Esophagus squamous epithelium (tissue), 5 donors: Measurements from ENCODE around the gene HOOK1. TPM values are rescaled to one million over a fixed set of nuclear protein-coding genes. Genes with fewer than 3 reads are reported as not detected.

Experiments
- DNase-seq: peaks from one replicate; lab custom pipeline; 2025; lab: John Stamatoyannopoulos, UW
- H3K27ac ChIP-seq, 4 donors: fragments of 200-600 bp; sonication (generic); one replicate each; pipeline ENCODE4 v1.5.1; 2016 to 2019; ENCODE audit warnings: mild to moderate bottlenecking in 1 of 4
- H3K27me3 ChIP-seq, 4 donors: fragments of 200-600 bp; sonication (generic); 1 replicate in 3 of 4; 2 replicates in 1 of 4; pipeline versions ENCODE4 v1.5.1 to v1.6.0; 2017 to 2021; ENCODE audit warnings: antibody characterized with exemption in 1 of 4
- H3K36me3 ChIP-seq, 3 donors: fragments of 200-600 bp; sonication (generic); one replicate each; pipeline ENCODE4 v1.5.1; 2016 to 2019
- H3K4me1 ChIP-seq, 3 donors: fragments of 200-600 bp; sonication (generic); one replicate each; pipeline ENCODE4 v1.5.1; 2017 to 2019
- H3K4me3 ChIP-seq, 4 donors: fragments of 200-600 bp; sonication (generic); 1 replicate in 3 of 4; 2 replicates in 1 of 4; pipeline ENCODE4 v1.5.1; 2016 to 2019; ENCODE audit warnings: mild to moderate bottlenecking in 2 of 4, moderate library complexity in 1 of 4
- H3K9me3 ChIP-seq, 3 donors: fragments of 200-600 bp; sonication (generic); one replicate each; pipeline ENCODE4 v1.5.1; 2016 to 2019
- CTCF ChIP-seq, 6 experiments: fragments of 450-650 bp in 4 of 6; fragments of 200-600 bp in 2 of 6; sonication (generic) in 2 of 6; IDR thresholded peaks; one replicate each; pipeline ENCODE4 v1.5.1; 2016 to 2019; ENCODE audit warnings: antibody characterized with exemption in 6 of 6, mild to moderate bottlenecking in 4 of 6, moderate library complexity in 4 of 6
- POLR2A ChIP-seq, 4 donors: fragments of 450-650 bp; IDR thresholded peaks; one replicate each; pipeline ENCODE4 v1.6.1; 2017; ENCODE audit warnings: antibody characterized with exemption in 4 of 4, mild to moderate bottlenecking in 4 of 4, moderate library complexity in 3 of 4
- WGBS, 2 donors: methylation state at CpG; one replicate each; pipeline ENCODE4 v1.1.5; 2018; 5-methylcytosine and 5-hydroxymethylcytosine counted together
- intact Hi-C: fragments of 100-400 bp; cut with DNase I; formaldehyde crosslinking; loops from one replicate; pipeline ENCODE4 v1.15.0; 2022
- total RNA-seq, 4 donors: library from RNA; depleted of rRNA; stranded (reverse); fragments of >200 nt; gene quantifications; one replicate each; pipeline ENCODE4 v1.1.0, GENCODE V29; 2016
- donor health status: DM: yes; HTN: yes; CAD: no.

HOOK1 gene
- total RNA-seq, 4 donors from 2014 or later: 13.7 to 35.1 (median 28.1) TPM

GRCh38 chr1:59879996-59880505 is 65.3 kb downstream of the HOOK1 start:
- Histone ChIP-seq H3K36me3 (peaks cover 0 to 10% (median 0%) of the 10 kb centered on the region in 3 donors), H3K27ac (no peak overlapping the region), H3K9me3 (peaks cover 0 to 7% (median 0%) of the 10 kb centered on the region in 3 donors), H3K27me3 (no peaks in the 10 kb centered on the region), H3K4me1 (peaks cover 0 to 10% (median 0%) of the 10 kb centered on the region in 3 donors), H3K4me3 (no peak overlapping the region)
- 54 to 62% methylated on average over 3 of the region's 3 CpGs for WGBS, 2 donors
- DNase-seq: no peak
- no peak for TF ChIP-seq CTCF (IDR thresholded peaks at IDR 0.05)
- TF ChIP-seq POLR2A (IDR thresholded peaks at IDR 0.05): no peak
- intact Hi-C loops: loop anchor here (10.0 kb wide), 1 partner anchor 65 kb away; no protein-coding TSS in a partner anchor

- no peaks in the 10 kb centered on the region for H3K27me3 ChIP-seq
- H3K4me1 ChIP-seq: peaks cover 0 to 10% (median 0%) of the 10 kb centered on the region in 3 donors
- TF ChIP-seq CTCF (IDR thresholded peaks at IDR 0.05) (no peak), POLR2A (IDR thresholded peaks at IDR 0.05) (no peak)
- intact Hi-C loops: loop anchor here (10.0 kb wide), 1 partner anchor 64 kb away; no protein-coding TSS in a partner anchor
- peaks cover 0 to 7% (median 0%) of the 10 kb centered on the region in 3 donors for H3K9me3 ChIP-seq
- no peak for DNase-seq
- WGBS, 2 donors: 82 to 84% methylated on average over 2 of the region's 2 CpGs
- H3K27ac ChIP-seq: no peak overlapping the region
- H3K36me3 ChIP-seq: peaks cover 0 to 10% (median 0%) of the 10 kb centered on the region in 3 donors
- H3K4me3 ChIP-seq: no peak overlapping the region
Measured at GRCh38 chr1:59880735-59881134, 66.0 kb downstream of the HOOK1 start.

- no peaks in the 10 kb centered on the region for H3K27me3 ChIP-seq
- no peak for TF ChIP-seq CTCF (IDR thresholded peaks at IDR 0.05)
- TF ChIP-seq POLR2A (IDR thresholded peaks at IDR 0.05): no peak
- no peaks in the 10 kb centered on the region for H3K4me1 ChIP-seq
- 43 to 53% methylated on average over 3 of the region's 3 CpGs for WGBS, 2 donors
- DNase-seq: no peak
- no peaks in the 10 kb centered on the region for H3K9me3 ChIP-seq
- intact Hi-C loops: loop anchor here (10.0 kb wide), 1 partner anchor 60 kb away; no protein-coding TSS in a partner anchor
- no peak overlapping the region for H3K4me3 ChIP-seq
- no peak overlapping the region for H3K27ac ChIP-seq
- H3K36me3 ChIP-seq: no peaks in the 10 kb centered on the region
Measured at GRCh38 chr1:59885160-59885832, 70.5 kb downstream of the HOOK1 start.

- H3K4me1 ChIP-seq: peaks cover 0 to 25% (median 0%) of the 10 kb centered on the region in 3 donors
- no peak for DNase-seq
- no peaks in the 10 kb centered on the region for H3K27me3 ChIP-seq
- TF ChIP-seq CTCF (IDR thresholded peaks at IDR 0.05) (no peak), POLR2A (IDR thresholded peaks at IDR 0.05) (no peak)
- peak overlapping the region; percentile 13 to 58 (median 20) for H3K27ac ChIP-seq
- 64 to 65% methylated on average over 7 of the region's 7 CpGs for WGBS, 2 donors
- intact Hi-C loops: no loop called here
- no peaks in the 10 kb centered on the region for H3K36me3 ChIP-seq
- no peaks in the 10 kb centered on the region for H3K9me3 ChIP-seq
- H3K4me3 ChIP-seq: no peak overlapping the region
Measured at GRCh38 chr1:59892841-59893811, 78.4 kb downstream of the HOOK1 start.
